ENCODE results near the gene TNFRSF19.

Gene TNFRSF19

GRCh38 chr13:23695711-23696464 is 125.7 kb downstream of the TNFRSF19 start:
- ChIA-PET CTCF (no interaction called here), POLR2A (no interaction called here)
- DNase-seq (ENCODE audit: low read depth, low spot score) = no peak
- TF ChIP-seq, protein P1, sequence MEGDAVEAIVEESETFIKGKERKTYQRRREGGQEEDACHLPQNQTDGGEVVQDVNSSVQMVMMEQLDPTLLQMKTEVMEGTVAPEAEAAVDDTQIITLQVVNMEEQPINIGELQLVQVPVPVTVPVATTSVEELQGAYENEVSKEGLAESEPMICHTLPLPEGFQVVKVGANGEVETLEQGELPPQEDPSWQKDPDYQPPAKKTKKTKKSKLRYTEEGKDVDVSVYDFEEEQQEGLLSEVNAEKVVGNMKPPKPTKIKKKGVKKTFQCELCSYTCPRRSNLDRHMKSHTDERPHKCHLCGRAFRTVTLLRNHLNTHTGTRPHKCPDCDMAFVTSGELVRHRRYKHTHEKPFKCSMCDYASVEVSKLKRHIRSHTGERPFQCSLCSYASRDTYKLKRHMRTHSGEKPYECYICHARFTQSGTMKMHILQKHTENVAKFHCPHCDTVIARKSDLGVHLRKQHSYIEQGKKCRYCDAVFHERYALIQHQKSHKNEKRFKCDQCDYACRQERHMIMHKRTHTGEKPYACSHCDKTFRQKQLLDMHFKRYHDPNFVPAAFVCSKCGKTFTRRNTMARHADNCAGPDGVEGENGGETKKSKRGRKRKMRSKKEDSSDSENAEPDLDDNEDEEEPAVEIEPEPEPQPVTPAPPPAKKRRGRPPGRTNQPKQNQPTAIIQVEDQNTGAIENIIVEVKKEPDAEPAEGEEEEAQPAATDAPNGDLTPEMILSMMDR (IDR thresholded peaks at IDR 0.05; ENCODE audit: insufficient read depth, low read length, missing control alignments) = no peak
- no peak overlapping the region for H3K4me3 ChIP-seq (ENCODE audit: low read depth, low read length)

DNA sequence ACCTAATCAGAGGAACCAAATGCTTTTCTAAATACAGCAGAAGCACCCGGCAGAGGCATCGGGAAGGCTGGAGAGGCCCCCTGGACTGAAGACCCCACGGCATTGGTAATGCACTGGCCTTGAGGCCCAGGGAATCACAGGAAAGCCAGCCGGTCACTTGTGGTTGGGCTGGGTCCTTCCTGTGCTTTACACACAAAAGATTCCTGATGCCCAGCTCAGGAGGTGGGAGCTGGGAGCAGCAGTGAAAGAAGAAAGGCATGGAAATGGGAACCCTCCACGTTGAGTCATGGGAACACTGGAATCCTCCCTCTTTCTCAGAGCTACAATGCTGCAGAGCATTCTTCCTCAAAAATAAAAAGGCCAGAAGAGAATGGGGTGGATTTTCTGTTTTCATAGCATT is 126.4 kb downstream of the TNFRSF19 start:
- TF ChIP-seq, protein P1 (IDR thresholded peaks at IDR 0.05; ENCODE audit: insufficient read depth, low read length, missing control alignments) = no peak
- ChIA-PET CTCF (no interaction called here), POLR2A (no interaction called here)
- no peak overlapping the region for H3K4me3 ChIP-seq (ENCODE audit: low read depth, low read length)
- DNase-seq (ENCODE audit: low read depth, low spot score) = no peak

GRCh38 chr13:23697772-23698313 is 127.6 kb downstream of the TNFRSF19 start:
- TF ChIP-seq, protein P1 (IDR thresholded peaks at IDR 0.05; ENCODE audit: insufficient read depth, low read length, missing control alignments) = no peak
- ChIA-PET CTCF (interaction anchor here (0.9 to 1.2 kb wide), 2 partner anchors 10 to 13 kb away, joined by 4 read pairs; no protein-coding TSS in a partner anchor), POLR2A (no interaction called here)
- DNase-seq (ENCODE audit: low read depth, low spot score) = no peak
- H3K4me3 ChIP-seq (ENCODE audit: low read depth, low read length) = no peak overlapping the region

- POLR2A ChIA-PET = no interaction called here
- TF ChIP-seq, protein P1 (IDR thresholded peaks at IDR 0.05; ENCODE audit: insufficient read depth, low read length, missing control alignments) = no peak
- H3K4me3 ChIP-seq (ENCODE audit: low read depth, low read length) = no peak overlapping the region
- no peak for DNase-seq (ENCODE audit: low read depth, low spot score)
- CTCF ChIA-PET = interaction anchor here (0.9 kb wide), 1 partner anchor 45 kb away, joined by 3 read pairs; no protein-coding TSS in a partner anchor
Measured at GRCh38 chr13:23699271-23699670, 129.1 kb downstream of the TNFRSF19 start.

DNA sequence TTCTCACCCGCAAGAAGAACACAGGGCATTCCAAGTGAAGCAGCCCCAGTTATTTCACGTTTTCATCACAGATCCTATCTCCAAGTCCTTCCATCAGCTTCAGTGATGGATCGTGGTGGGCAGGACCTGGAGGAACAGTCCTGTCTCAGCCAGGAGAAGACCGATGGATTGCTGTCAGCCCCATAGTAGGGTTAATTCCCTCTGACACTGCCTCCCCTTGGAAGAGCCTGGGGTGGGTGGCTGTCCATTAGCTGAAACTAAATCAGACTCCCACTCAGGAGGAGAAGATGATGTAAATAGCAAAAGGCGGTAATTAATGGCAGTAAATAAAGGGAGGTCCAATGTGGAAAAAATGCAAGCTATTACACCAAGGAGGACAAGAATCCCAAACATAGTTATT is 131.0 kb downstream of the TNFRSF19 start:
- CTCF ChIA-PET = interaction anchor here (1.0 to 1.6 kb wide), 2 partner anchors 16 to 20 kb away, joined by 3 read pairs; no protein-coding TSS in a partner anchor

DNA sequence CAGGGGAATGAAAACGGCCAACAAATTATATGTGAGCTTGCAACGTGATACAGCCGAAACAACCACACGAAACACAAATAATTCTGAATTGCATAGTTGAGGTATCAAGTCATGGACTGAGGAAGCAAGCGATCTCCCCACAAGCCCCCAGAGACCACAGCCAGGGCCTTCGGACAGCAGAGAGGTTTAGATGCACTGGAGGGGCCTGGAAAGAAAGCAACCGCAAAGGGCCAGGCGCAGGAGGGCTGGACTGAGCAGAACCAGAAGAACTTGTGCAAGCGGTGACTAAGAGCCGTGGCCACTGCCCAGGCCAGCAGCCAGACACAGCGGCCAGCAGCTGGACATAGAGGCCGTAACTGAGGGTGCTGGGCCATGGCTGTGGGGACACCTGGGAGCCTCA is 131.4 kb downstream of the TNFRSF19 start:
- no peak overlapping the region for H3K4me3 ChIP-seq (ENCODE audit: low read depth, low read length)
- ChIA-PET CTCF (interaction anchor here (1.6 kb wide), 1 partner anchor 20 kb away, joined by 3 read pairs; no protein-coding TSS in a partner anchor), POLR2A (no interaction called here)
- no peak for DNase-seq (ENCODE audit: low read depth, low spot score)
- TF ChIP-seq, protein P1 (IDR thresholded peaks at IDR 0.05; ENCODE audit: insufficient read depth, low read length, missing control alignments) = no peak

More for the DNA sequence above, 131.0 kb downstream of the TNFRSF19 start:
- no peak for DNase-seq (ENCODE audit: low read depth, low spot score)
- no peak overlapping the region for H3K4me3 ChIP-seq (ENCODE audit: low read depth, low read length)
- TF ChIP-seq, protein P1 (IDR thresholded peaks at IDR 0.05; ENCODE audit: insufficient read depth, low read length, missing control alignments) = no peak
- POLR2A ChIA-PET = no interaction called here

Measured in AG04449 (cell line).